Progenitor cell of endocrine pancreas (in vitro differentiated cells): ENCODE measurements around the gene MSI2. TPM values are rescaled to one million over a fixed set of nuclear protein-coding genes. Genes with fewer than 3 reads are reported as not detected.

Experiments
- DNase-seq: peaks from one replicate; pipeline ENCODE4 v3.0.0; 2021; ENCODE audit warnings: low spot score; ENCODE audit not compliant: unreplicated experiment
- H3K27ac Mint-ChIP-seq: 2 replicates; pipeline ENCODE4 v1.8.0; 2021; ENCODE audit warnings: mild to moderate bottlenecking, moderate library complexity, mixed read lengths
- H3K27me3 Mint-ChIP-seq: 2 replicates; pipeline ENCODE4 v1.8.0; 2021; ENCODE audit warnings: mixed read lengths
- H3K36me3 Mint-ChIP-seq: 2 replicates; pipeline ENCODE4 v1.8.0; 2022; ENCODE audit warnings: mixed read lengths; ENCODE audit not compliant: insufficient read depth
- H3K4me1 Mint-ChIP-seq: 2 replicates; pipeline ENCODE4 v1.8.0; 2021; ENCODE audit warnings: low read depth, mixed read lengths
- H3K4me3 Mint-ChIP-seq: 2 replicates; pipeline ENCODE4 v1.8.0; 2021; ENCODE audit warnings: low read depth, mild to moderate bottlenecking, moderate library complexity, mixed read lengths
- H3K9me3 Mint-ChIP-seq: 2 replicates; pipeline ENCODE4 v1.8.0; 2021; ENCODE audit warnings: low read depth, mixed read lengths
- CTCF ChIP-seq: fragments of 200-600 bp; sonication (generic); IDR thresholded peaks from one replicate; pipeline ENCODE4 v1.5.0; 2021; ENCODE audit warnings: antibody characterized with exemption, mild to moderate bottlenecking; ENCODE audit not compliant: unreplicated experiment
- total RNA-seq: library from RNA; stranded (reverse); gene quantifications from 2 replicates; pipeline ENCODE4 v1.2.1, GENCODE V29; 2021

Gene MSI2
- total RNA-seq, 1 donor from 2014 or later, result 164 TPM

DNA sequence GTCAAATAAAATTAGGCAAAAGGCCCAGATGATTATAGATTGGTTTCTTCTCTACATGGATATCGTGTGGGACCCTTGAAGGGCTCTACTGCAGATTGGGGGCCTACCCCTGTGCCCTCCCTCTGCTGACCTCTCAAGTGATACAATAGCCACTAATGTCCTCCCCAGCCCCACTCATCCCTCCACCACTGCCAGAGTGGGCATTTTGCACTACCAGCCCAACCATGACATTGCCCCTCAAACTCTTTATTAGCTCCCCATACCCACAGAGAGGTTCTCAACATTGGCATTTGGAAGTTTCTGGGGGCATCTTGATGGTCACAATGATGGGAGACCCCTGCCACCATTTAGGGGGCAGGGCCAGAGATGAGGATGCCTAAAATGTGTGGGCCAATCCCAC lies 446.9 kb downstream of the MSI2 start:
- Mint-ChIP-seq H3K27ac (no peak overlapping the region), H3K4me3 (no peak overlapping the region)
- no peak for DNase-seq

DNA sequence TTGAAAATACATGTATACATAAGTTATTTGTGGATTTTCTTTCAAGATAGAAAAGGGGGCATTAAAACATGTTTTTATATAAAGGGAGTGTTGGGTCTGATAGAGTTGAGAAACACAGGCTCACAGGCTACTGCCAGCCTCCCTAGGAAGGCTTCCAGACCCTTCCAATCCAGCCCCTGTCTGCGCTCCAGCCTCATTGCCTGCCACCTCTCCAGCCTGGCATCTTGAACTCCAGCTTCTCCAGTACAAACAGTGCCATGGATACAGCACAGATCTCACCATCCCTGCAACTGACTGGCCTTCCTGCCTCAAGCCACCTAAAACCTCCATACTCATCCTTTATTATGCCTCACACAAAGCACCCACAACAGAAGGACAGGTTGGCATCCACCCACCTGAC lies 448.1 kb downstream of the MSI2 start:
- no peak overlapping the region for H3K27ac Mint-ChIP-seq
- no peak for DNase-seq

More for the DNA sequence above, 446.9 kb downstream of the MSI2 start:
- Mint-ChIP-seq H3K36me3 (peaks cover 3% of the 10 kb centered on the region), H3K9me3 (no peaks in the 10 kb centered on the region), H3K4me1 (peaks cover 4% of the 10 kb centered on the region), H3K27me3 (peaks cover 36% of the 10 kb centered on the region)
- TF ChIP-seq CTCF, result no peak

GRCh38 chr17:57705921-57706695 lies 449.8 kb downstream of the MSI2 start:
- H3K36me3 Mint-ChIP-seq, result peaks cover 3% of the 10 kb centered on the region
- H3K4me3 Mint-ChIP-seq, result no peak overlapping the region
- H3K4me1 Mint-ChIP-seq, result peaks cover 4% of the 10 kb centered on the region
- no peak overlapping the region for H3K27ac Mint-ChIP-seq
- no peak for DNase-seq
- H3K27me3 Mint-ChIP-seq, result peaks cover 49% of the 10 kb centered on the region
- H3K9me3 Mint-ChIP-seq, result no peaks in the 10 kb centered on the region
- TF ChIP-seq CTCF, result no peak

More for the DNA sequence above, 448.1 kb downstream of the MSI2 start:
- H3K36me3 Mint-ChIP-seq, result peaks cover 3% of the 10 kb centered on the region
- no peak for TF ChIP-seq CTCF
- H3K4me3 Mint-ChIP-seq, result no peak overlapping the region
- H3K27me3 Mint-ChIP-seq, result peaks cover 43% of the 10 kb centered on the region
- peaks cover 4% of the 10 kb centered on the region for H3K4me1 Mint-ChIP-seq
- H3K9me3 Mint-ChIP-seq, result no peaks in the 10 kb centered on the region

- Mint-ChIP-seq H3K27me3 (peaks cover 56% of the 10 kb centered on the region), H3K27ac (no peak overlapping the region), H3K4me3 (no peak overlapping the region), H3K36me3 (peaks cover 3% of the 10 kb centered on the region), H3K9me3 (no peaks in the 10 kb centered on the region), H3K4me1 (peaks cover 4% of the 10 kb centered on the region)
- no peak for DNase-seq
- no peak for TF ChIP-seq CTCF
These were observed 450.4 kb downstream of the MSI2 start for GRCh38 chr17:57706761-57707160.

- no peaks in the 10 kb centered on the region for H3K9me3 Mint-ChIP-seq
- H3K4me1 Mint-ChIP-seq, result peaks cover 4% of the 10 kb centered on the region
- H3K27ac Mint-ChIP-seq, result peak overlapping the region; percentile 66
- H3K27me3 Mint-ChIP-seq, result peaks cover 62% of the 10 kb centered on the region
- H3K4me3 Mint-ChIP-seq, result no peak overlapping the region
- no peak for DNase-seq
- no peak for TF ChIP-seq CTCF
- H3K36me3 Mint-ChIP-seq, result peaks cover 3% of the 10 kb centered on the region
These were observed 451.6 kb downstream of the MSI2 start for GRCh38 chr17:57707892-57708291.
